Measurements from ENCODE around the gene NFATC1.

Gene NFATC1

DNA sequence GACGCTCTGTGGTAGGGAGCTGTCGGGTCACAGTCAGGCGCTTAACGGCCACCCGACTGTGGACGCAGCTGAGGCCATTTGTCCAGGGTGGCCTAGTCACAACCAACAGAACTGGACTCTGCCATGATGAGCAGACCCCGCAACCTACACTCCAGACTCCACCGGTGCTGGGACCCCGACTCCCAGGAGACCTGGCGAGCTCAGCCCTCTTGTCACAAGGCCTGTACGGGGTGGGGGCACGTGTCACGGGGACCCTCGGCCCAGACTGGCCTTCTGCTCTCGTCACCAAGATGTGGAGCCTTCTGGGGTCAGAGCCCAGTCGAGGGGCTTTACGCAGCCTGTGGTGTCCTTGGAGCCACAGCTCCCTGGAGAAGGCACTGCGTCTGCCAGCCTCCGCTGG lies 22.5 kb downstream of the NFATC1 start:
- ATAC-seq: no peak

DNA sequence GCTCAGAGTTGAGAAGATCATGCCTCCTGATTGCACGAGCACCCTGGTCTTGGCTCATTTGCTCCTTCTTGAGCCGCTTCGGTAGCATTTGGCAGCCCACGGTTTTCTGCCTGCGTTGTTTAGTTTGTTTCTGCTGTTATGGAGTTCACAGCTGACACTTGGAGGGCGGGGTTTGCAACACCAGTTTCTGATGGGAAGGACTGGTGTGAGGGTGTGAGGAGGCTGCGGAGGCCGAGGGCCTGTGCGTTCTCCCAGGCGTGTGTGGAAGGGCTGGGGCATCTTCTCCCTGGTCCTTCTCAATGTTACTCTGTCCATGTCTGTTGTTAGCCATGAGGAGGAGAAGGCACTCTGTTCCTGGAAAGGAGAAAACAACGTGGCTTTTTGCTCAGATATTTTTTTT lies 22.9 kb downstream of the NFATC1 start:
- no peak for ATAC-seq
- TF ChIP-seq, protein P1, sequence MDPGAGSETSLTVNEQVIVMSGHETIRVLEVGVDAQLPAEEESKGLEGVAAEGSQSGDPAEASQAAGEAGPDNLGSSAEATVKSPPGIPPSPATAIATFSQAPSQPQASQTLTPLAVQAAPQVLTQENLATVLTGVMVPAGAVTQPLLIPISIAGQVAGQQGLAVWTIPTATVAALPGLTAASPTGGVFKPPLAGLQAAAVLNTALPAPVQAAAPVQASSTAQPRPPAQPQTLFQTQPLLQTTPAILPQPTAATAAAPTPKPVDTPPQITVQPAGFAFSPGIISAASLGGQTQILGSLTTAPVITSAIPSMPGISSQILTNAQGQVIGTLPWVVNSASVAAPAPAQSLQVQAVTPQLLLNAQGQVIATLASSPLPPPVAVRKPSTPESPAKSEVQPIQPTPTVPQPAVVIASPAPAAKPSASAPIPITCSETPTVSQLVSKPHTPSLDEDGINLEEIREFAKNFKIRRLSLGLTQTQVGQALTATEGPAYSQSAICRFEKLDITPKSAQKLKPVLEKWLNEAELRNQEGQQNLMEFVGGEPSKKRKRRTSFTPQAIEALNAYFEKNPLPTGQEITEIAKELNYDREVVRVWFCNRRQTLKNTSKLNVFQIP (CRISPR knock-in tag; IDR thresholded peaks at IDR 0.05; ENCODE audit: borderline replicate concordance, low read depth): no peak
- TF ChIP-seq RARB (CRISPR knock-in tag; IDR thresholded peaks at IDR 0.05): no peak
- TF ChIP-seq TCF4 (CRISPR knock-in tag; IDR thresholded peaks at IDR 0.05; ENCODE audit: borderline replicate concordance): no peak
- TF ChIP-seq PPARA (CRISPR knock-in tag; IDR thresholded peaks at IDR 0.05; ENCODE audit: borderline replicate concordance): no peak
- no peak for TF ChIP-seq ESRRG (CRISPR knock-in tag; IDR thresholded peaks at IDR 0.05)

More for the DNA sequence above, 22.5 kb downstream of the NFATC1 start:
- no peak for TF ChIP-seq ZC3H10 (CRISPR knock-in tag; IDR thresholded peaks at IDR 0.05)
- TF ChIP-seq BACH2 (CRISPR knock-in tag; IDR thresholded peaks at IDR 0.05; ENCODE audit: borderline replicate concordance): no peak
- TF ChIP-seq, protein P2, sequence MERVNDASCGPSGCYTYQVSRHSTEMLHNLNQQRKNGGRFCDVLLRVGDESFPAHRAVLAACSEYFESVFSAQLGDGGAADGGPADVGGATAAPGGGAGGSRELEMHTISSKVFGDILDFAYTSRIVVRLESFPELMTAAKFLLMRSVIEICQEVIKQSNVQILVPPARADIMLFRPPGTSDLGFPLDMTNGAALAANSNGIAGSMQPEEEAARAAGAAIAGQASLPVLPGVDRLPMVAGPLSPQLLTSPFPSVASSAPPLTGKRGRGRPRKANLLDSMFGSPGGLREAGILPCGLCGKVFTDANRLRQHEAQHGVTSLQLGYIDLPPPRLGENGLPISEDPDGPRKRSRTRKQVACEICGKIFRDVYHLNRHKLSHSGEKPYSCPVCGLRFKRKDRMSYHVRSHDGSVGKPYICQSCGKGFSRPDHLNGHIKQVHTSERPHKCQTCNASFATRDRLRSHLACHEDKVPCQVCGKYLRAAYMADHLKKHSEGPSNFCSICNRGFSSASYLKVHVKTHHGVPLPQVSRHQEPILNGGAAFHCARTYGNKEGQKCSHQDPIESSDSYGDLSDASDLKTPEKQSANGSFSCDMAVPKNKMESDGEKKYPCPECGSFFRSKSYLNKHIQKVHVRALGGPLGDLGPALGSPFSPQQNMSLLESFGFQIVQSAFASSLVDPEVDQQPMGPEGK (CRISPR knock-in tag; IDR thresholded peaks at IDR 0.05; ENCODE audit: borderline replicate concordance): no peak
- no peak for TF ChIP-seq ZFP30 (CRISPR knock-in tag; IDR thresholded peaks at IDR 0.05)
- TF ChIP-seq, protein P1 (CRISPR knock-in tag; IDR thresholded peaks at IDR 0.05; ENCODE audit: borderline replicate concordance, low read depth): no peak
- no peak for TF ChIP-seq TCF4 (CRISPR knock-in tag; IDR thresholded peaks at IDR 0.05; ENCODE audit: borderline replicate concordance)
- no peak for TF ChIP-seq PPARA (CRISPR knock-in tag; IDR thresholded peaks at IDR 0.05; ENCODE audit: borderline replicate concordance)
- no peak for TF ChIP-seq ESRRG (CRISPR knock-in tag; IDR thresholded peaks at IDR 0.05)
- no peak for TF ChIP-seq ARNTL (CRISPR knock-in tag; IDR thresholded peaks at IDR 0.05; ENCODE audit: borderline replicate concordance, low read depth)
- no peak for TF ChIP-seq CSDC2 (CRISPR knock-in tag; IDR thresholded peaks at IDR 0.05)
- no peak for TF ChIP-seq RARB (CRISPR knock-in tag; IDR thresholded peaks at IDR 0.05)
- no peak for TF ChIP-seq ZNF70 (CRISPR knock-in tag; IDR thresholded peaks at IDR 0.05)
- TF ChIP-seq, protein P3, sequence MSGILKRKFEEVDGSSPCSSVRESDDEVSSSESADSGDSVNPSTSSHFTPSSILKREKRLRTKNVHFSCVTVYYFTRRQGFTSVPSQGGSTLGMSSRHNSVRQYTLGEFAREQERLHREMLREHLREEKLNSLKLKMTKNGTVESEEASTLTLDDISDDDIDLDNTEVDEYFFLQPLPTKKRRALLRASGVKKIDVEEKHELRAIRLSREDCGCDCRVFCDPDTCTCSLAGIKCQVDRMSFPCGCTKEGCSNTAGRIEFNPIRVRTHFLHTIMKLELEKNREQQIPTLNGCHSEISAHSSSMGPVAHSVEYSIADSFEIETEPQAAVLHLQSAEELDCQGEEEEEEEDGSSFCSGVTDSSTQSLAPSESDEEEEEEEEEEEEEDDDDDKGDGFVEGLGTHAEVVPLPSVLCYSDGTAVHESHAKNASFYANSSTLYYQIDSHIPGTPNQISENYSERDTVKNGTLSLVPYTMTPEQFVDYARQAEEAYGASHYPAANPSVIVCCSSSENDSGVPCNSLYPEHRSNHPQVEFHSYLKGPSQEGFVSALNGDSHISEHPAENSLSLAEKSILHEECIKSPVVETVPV (CRISPR knock-in tag; IDR thresholded peaks at IDR 0.05): no peak
- TF ChIP-seq ZNF565 (CRISPR knock-in tag; conservative IDR thresholded peaks at IDR 0.05; ENCODE audit: low read depth): no peak
- TF ChIP-seq, protein P4, sequence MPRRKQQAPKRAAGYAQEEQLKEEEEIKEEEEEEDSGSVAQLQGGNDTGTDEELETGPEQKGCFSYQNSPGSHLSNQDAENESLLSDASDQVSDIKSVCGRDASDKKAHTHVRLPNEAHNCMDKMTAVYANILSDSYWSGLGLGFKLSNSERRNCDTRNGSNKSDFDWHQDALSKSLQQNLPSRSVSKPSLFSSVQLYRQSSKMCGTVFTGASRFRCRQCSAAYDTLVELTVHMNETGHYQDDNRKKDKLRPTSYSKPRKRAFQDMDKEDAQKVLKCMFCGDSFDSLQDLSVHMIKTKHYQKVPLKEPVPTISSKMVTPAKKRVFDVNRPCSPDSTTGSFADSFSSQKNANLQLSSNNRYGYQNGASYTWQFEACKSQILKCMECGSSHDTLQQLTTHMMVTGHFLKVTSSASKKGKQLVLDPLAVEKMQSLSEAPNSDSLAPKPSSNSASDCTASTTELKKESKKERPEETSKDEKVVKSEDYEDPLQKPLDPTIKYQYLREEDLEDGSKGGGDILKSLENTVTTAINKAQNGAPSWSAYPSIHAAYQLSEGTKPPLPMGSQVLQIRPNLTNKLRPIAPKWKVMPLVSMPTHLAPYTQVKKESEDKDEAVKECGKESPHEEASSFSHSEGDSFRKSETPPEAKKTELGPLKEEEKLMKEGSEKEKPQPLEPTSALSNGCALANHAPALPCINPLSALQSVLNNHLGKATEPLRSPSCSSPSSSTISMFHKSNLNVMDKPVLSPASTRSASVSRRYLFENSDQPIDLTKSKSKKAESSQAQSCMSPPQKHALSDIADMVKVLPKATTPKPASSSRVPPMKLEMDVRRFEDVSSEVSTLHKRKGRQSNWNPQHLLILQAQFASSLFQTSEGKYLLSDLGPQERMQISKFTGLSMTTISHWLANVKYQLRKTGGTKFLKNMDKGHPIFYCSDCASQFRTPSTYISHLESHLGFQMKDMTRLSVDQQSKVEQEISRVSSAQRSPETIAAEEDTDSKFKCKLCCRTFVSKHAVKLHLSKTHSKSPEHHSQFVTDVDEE (CRISPR knock-in tag; IDR thresholded peaks at IDR 0.05): no peak
- TF ChIP-seq TOX (CRISPR knock-in tag; IDR thresholded peaks at IDR 0.05; ENCODE audit: borderline replicate concordance): no peak
- no peak for TF ChIP-seq ZFP3 (CRISPR knock-in tag; IDR thresholded peaks at IDR 0.05)
- TF ChIP-seq, protein P5, sequence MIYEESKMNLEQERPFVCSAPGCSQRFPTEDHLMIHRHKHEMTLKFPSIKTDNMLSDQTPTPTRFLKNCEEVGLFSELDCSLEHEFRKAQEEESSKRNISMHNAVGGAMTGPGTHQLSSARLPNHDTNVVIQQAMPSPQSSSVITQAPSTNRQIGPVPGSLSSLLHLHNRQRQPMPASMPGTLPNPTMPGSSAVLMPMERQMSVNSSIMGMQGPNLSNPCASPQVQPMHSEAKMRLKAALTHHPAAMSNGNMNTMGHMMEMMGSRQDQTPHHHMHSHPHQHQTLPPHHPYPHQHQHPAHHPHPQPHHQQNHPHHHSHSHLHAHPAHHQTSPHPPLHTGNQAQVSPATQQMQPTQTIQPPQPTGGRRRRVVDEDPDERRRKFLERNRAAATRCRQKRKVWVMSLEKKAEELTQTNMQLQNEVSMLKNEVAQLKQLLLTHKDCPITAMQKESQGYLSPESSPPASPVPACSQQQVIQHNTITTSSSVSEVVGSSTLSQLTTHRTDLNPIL (CRISPR knock-in tag; IDR thresholded peaks at IDR 0.05; ENCODE audit: low read depth): no peak
